ENCODE data around the gene NLRP1. TPM values are rescaled to one million over a fixed set of nuclear protein-coding genes. Genes with fewer than 3 reads are reported as not detected.
A peak's percentile ranks its signal among the peaks of the same experiment; 100 is the strongest.

The NLRP1 gene
- polyA plus RNA-seq = 10 to 100 TPM in 2 of 3 donors, 1 to 10 TPM in 1; 6.2 to 60.8 (median 15.1) TPM

DNA sequence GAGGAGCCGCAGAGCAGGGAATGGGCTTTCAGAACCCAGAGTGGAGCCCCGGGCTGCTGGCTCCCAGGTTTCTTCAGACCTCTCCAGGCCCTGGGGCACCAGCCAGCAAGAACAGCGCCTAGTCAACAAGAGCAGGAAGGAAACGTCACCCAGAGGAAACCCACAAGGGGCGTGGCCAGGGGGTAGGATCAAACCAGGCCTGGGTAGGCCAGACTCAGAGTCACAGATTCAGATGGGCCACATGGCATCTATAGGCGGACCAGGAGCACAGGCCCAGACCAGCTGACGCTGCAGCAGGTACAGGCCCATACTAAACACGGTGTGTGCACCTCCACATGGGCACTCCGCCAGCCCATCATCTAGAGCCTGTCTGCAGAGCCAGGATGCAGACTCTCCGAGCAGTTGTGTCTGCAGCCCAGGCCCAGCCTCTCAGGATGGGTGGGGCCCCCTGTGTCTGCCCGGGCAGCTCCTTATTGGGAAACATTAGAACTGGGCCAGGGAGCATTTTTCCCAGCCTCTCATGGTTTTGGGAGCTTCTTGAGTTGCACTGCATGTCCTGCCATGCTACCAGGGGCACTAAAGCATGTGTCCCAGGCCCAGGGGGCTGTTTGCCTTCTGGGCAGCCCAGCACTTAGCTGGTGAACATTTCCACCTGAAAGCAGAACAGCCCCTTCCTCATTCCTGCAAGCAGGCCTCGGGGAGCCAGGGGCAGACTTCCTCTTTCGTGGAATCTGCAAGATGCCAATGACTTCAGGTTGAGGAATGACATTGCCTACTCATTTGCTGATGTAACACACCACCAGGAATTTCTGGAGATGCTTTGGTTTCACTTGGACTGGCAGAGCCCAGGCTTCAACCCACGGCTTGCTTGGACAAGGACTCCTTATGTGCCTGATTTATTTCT lies at the start of gene NLRP1:
Gene NLRP1 (minus strand): TSS at position 127 of the 904 bp plus-strand sequence. CDS start 552 bp downstream, outside the sequence.
- WGBS, 3 donors = 17 to 44% (median 23%) methylated on average over 14 of the region's 14 CpGs
- H3K27ac ChIP-seq (ENCODE audit: low read depth, low read length) = peak within 1 kb of the TSS; percentile 28

DNA sequence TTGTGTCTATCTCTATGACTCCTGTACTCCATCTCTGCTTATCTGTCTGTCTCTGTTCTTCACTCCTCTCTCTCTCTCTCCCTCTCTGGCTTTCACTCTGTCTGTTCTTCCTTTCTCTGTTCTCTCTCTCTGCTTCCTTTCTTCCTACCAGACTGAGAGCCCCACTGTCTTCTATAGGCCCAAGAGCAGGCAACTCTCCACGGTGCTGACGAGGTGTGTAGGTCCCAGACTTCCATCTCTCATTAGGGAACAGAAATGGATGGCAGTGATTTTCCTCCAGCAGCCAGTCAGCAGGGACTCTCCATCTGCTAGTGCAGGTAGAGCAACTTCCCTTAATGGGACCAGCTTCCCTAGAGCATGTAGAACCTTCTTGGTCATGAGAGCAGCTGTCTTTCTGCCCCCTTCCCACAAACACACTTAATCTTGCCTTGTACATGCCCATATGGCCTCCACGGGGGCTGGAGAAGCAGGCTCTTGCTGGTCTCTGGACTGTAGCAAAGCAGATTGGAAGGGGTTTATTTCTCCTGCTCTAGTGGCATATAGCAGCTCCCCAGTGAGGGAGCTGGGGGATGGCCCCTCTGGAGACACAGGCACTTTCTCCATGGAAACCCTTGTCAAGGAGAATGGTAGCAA lies 47.8 kb upstream of the NLRP1 start:
- 18 to 45% (median 37%) methylated on average over 3 of the region's 3 CpGs for WGBS, 3 donors
- no peak overlapping the region for H3K27ac ChIP-seq (ENCODE audit: low read depth, low read length)

DNA sequence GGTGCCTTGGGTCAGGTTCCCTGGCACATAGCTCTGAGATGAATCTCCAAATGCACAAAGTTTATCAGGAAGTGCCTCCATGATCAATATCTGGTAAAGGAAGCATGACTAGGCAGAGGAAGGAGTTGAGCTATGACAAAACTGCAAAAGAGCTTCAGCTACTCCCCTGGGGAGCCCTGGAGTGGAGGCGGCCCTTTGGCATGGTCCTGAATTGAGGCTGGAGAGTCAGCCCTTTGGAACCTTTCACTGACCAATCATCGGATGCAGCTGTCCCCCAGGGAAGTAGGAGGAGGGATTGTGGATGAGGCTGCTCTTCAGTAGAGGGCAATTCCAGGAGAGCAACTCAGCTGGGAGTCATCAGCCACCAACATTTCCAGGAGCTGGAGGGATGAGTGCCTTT lies 46.1 kb upstream of the NLRP1 start:
- no peak overlapping the region for H3K27ac ChIP-seq (ENCODE audit: low read depth, low read length)
- WGBS, 3 donors = 39 to 57% (median 44%) methylated on average over 2 of the region's 2 CpGs

DNA sequence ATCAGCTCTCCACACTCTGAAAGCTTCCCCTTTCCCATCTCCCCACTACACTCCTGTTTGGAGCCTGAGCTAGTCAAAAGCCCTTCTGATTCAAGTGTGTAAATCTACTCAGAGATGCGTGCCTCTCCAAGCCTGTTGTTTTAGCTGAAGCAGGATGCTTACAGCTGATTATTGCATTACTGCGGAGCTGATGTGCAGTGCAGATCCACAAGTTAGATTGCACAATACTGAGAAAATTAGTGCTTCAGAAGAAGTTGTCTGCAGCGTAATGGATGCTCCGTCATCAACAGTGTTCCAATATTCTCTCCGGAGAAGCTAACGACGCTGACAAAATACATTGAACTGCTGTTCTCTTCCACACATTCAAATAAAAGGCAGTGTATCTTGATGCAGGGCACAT lies 44.8 kb upstream of the NLRP1 start:
- WGBS, 3 donors = 75 to 88% (median 77%) methylated on average over 7 of the region's 7 CpGs

DNA sequence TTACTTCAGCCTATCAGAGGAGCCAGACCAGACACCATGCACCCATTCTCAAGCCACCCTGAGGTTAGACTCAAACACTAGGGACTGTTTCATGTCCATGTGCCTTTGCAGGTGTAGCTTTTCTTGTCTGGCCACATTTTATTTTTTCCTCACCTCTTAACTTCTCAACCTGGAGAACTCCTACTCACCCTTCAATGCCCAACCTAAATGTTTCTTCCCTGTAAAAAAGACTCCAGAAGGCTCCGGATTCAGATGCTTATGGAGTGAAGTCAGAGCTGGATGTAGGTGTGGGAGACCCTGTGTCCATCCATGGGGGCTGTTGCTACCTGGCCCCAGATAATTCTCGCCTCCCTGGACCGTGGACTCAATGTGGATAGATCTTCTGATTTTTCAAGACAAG lies 44.0 kb upstream of the NLRP1 start:
- 67 to 93% (median 92%) methylated on average over 3 of the region's 3 CpGs for WGBS, 3 donors
- H3K27ac ChIP-seq (ENCODE audit: low read depth, low read length) = no peak overlapping the region

More for the DNA sequence above, 44.8 kb upstream of the NLRP1 start:
- no peak overlapping the region for H3K27ac ChIP-seq (ENCODE audit: low read depth, low read length)

DNA sequence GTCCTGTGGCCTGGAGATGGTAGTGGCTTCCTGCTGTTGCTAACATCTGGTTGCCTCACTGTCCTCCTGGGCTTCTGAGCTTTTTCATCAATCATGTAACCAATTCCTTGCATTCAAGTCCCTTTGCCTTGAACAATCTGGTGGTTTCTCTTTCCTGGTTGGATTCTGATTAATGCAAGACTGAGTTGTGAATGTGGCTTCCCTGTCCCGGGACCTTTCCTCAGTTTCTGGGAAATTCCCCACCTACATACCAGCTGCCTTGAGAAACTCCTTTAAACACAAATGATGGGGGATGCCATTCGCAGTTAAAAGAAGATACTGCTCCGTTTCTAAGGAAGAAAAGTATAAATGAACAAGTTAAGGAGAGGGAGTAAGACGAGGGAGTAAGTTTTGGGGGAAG lies 39.9 kb upstream of the NLRP1 start:
- WGBS, 3 donors = 41 to 65% (median 48%) methylated on average over 4 of the region's 4 CpGs
- no peak overlapping the region for H3K27ac ChIP-seq (ENCODE audit: low read depth, low read length)

DNA sequence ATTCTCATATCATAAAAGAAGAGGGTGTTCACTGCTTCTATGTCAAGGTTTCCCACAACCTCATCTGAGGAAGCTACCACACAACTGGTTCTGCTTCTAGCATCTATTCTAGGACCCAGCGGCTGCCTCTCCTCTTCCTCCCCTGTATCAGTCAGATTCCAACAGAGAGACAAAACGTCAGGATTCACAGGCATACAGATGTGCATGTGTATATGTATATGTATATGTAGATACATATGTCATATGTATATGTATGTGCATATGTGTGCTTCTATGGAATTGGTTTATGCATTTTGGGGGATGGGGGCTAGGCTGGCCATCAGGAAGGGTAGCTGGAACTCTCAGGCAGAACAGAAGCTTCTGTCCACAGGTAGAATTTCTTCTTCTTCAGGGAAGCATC lies 37.4 kb upstream of the NLRP1 start:
- 59 to 69% (median 63%) methylated on average over 2 of the region's 2 CpGs for WGBS, 3 donors
- no peak overlapping the region for H3K27ac ChIP-seq (ENCODE audit: low read depth, low read length)

DNA sequence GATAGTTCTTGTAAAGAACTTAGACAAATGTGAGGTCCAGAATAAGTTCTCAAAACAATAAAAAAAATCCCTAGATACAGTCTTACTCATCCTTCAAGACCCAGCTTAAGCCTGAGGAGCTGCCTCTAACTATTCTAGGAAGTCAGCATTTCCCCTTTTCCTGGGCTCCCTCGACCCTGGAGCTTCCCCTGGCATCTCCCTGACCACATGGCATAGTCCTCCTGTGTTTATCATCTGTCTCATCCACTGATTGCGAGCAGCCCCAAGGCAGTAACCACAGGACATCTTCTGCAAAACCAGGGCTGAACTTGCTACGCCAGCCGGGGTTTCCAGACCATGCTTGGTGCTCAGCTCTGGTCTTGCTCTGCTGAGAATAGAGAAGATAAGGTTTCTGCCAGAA lies 36.7 kb upstream of the NLRP1 start:
- H3K27ac ChIP-seq (ENCODE audit: low read depth, low read length) = no peak overlapping the region
- 60 to 66% (median 63%) methylated on average over 4 of the region's 4 CpGs for WGBS, 3 donors

DNA sequence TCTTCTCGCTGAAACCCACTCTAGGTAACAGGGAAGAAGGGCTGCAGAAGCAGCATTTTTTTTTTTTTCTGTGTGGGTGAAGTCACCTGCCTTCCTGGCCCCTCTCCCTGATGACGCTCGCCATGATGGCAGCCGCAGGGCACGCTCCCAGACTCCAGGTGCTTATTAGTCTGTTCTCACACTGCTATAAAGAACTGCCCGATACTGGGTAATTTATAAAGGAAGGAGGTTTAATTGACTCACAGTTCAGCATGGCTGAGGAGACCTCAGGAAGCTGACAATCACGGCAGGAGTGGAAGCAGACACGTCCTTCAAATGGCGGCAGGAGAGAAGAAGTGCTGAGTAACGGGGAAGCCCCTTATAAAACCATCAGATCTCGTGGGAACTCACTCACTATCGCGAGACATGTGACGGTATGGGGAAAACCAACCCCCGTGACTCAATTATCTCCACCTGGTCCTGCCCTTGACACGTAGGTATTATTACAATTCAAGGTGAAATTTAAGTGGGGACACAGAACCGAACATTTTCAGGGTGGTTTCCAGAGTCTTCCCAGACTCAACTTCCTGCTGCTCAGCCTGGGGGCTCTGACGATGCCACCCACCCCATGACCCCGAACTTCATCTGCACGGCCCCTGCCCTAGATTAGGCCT lies 34.9 kb upstream of the NLRP1 start:
- H3K27ac ChIP-seq (ENCODE audit: low read depth, low read length) = no peak overlapping the region
- 73 to 76% (median 74%) methylated on average over 20 of the region's 20 CpGs for WGBS, 3 donors

DNA sequence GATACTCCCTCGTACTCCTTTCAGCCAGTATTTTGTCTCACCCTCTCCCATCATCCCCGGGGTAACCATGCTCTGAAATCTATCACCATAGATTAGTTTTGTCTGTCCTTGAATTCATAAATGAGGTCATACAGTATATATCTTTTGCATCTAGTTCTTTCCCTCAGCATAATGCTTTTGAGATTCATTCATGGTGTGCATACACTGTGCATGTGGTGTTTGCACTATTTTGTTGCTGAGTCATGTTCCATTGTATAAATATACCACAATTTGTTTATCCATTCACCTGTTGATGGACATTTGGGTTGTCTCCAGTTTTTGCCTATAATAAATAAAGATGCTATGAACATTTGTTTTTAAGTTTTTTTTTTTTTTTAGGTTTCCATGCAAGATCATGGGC lies 34.2 kb upstream of the NLRP1 start:
- H3K27ac ChIP-seq (ENCODE audit: low read depth, low read length) = no peak overlapping the region
- 54 to 72% (median 70%) methylated on average over 2 of the region's 2 CpGs for WGBS, 3 donors

DNA sequence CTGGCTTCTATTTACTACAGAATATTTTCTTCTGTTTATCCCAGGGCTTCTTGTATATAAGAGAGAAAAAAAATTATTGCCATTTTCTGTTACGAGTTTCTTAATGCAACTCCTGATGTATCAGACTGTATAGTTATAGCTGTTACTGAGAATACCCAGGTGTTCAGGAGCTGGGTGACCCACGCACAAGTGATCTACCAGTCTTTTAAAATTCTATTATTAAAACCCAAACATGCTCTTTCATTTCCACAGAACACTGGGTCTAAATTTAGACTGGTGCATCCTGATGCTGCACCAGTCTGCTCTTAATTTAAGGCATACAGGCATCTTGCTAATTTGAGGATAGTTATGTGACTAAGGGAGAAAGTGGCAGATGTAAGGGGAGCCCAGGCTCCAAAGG lies 31.2 kb upstream of the NLRP1 start:
- 76 to 86% (median 85%) methylated on average over 2 of the region's 2 CpGs for WGBS, 3 donors
- H3K27ac ChIP-seq (ENCODE audit: low read depth, low read length) = no peak overlapping the region

DNA sequence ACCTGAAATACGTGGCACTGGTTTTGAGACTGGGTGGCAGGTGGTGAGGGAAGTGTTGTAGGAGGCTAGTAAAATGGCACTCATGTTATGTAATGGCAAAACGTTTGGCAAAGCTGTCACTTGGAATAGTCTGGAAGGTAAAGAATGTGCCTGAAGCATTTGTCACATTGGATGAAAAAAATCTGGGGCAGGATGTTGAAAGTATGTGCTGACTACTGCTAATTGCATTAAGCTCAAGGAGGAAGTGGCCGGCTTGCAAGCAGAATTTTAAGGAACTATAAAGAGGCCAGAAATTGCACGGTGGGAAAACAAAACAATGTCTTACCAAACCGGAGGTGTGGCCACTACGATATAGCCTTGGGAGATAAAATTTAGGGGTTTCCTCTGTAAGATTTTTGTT lies 26.6 kb upstream of the NLRP1 start:
- H3K27ac ChIP-seq (ENCODE audit: low read depth, low read length) = no peak overlapping the region
- 30 to 52% (median 31%) methylated on average over 6 of the region's 6 CpGs for WGBS, 3 donors

DNA sequence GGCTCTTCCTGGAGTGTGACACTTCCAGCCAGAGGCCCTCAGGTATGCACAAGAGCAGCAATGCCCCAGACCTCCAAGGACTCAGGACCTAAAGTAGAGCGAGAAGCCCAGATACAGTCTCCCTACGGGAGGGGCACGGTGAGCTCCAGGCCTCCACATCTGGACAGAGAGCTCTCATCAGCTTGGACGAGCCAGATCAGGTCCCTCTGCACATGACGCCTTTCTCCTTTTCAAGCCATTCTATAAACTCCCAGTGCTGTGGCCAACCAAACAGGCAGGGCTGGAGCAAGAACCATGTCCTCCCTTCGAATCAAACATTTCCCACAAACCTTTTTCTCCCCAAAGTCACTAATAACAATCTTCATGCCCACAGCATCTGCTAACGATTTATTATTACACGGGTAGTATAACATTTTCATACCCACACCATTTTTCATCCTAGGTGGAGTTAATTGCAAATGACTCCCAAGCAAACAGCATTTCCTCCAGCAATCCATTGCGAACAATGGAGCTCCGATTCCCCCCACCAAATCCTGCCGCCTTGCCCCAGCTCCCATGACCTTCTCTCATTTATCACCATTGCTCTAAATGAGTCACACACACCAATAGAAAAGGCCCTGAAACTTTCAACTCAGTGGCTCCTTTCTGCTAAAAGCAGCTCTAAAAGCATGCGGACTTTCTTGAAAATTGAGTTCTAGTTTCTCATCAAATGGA lies 24.2 kb upstream of the NLRP1 start:
- WGBS, 3 donors = 33 to 61% (median 59%) methylated on average over 12 of the region's 12 CpGs
- H3K27ac ChIP-seq (ENCODE audit: low read depth, low read length) = no peak overlapping the region

DNA sequence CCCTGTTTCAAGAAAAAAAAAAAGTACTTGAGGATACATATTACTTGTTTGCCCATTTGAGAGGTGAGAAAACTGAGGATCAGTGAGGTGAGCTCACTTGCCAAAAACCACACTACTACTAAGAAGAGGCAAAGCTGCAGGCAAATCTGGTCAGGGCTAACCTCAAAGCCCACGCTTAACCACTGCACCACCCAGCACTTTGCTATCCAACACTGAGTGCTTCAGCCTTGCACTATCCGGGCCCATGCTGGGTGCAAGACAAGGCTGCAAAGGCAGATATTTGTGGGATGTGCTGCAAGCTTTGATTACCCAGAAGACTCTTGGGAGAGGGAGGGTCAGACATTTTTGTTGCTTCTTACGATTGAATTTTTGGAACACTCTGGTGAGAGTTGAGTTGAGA lies 23.6 kb upstream of the NLRP1 start:
- 52 to 79% (median 53%) methylated on average over 3 of the region's 3 CpGs for WGBS, 3 donors
- H3K27ac ChIP-seq (ENCODE audit: low read depth, low read length) = no peak overlapping the region

DNA sequence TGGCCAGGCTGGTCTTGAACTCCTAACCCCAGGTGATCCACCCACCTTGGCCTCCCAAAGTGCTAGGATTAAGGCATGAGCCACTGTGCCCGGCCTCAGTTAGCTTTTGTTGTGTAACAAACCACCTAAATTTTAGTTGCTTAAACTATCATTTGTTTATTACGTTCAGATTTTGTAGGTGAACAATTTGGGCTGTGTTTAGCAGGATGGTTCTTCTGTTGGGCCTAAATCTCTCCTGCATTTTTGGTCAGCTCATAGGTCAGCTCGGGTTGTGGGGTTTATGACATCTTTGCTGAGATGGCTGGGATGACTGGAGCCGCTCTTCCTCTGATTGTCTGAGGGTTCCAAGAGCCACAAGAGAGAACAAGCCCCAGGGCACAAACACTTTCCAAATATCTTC lies 21.1 kb upstream of the NLRP1 start:
- H3K27ac ChIP-seq (ENCODE audit: low read depth, low read length) = no peak overlapping the region
- WGBS, 3 donors = 55 to 69% (median 58%) methylated on average over 3 to 4 of the region's 4 CpGs

DNA sequence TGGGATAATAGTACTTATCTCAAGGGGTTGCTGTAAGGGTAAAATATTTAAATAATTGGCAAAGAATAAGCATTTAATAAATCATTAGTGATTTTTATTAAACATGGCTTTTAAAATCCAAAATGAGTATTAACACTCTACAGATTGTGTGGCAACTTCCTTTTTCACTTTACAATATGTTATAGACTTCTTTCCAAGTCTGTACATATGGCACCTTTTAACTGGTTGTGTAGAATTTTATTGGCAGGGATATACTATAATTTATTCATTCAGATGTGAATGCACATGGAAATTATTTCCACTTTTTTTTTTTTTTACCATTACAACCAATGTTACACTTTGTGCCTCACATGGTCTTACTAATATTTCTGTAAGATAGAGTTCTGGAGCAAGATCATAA lies 15.7 kb upstream of the NLRP1 start:
- no peak overlapping the region for H3K27ac ChIP-seq (ENCODE audit: low read depth, low read length)

DNA sequence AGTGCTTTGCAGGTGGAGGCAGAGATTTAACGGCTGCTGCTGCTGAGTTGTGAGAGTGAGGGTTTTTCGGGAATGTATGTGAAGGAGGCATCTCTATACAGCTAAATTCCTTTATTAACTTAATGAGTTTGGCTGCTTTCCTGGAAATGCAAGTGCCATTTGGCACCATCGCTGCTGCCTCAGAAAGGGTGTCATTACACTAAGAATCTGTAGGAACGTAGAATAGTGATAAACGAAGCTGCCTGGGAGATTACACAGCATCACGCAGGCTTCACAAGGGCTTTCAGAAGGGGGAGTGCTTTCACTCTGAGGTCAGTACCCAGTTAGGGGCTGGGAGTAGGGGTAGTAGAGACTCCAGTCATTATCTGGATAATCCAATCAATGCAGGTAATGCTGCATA lies 14.1 kb upstream of the NLRP1 start:
- H3K27ac ChIP-seq (ENCODE audit: low read depth, low read length) = no peak overlapping the region
- 25 to 33% (median 31%) methylated on average over 6 of the region's 6 CpGs for WGBS, 3 donors

DNA sequence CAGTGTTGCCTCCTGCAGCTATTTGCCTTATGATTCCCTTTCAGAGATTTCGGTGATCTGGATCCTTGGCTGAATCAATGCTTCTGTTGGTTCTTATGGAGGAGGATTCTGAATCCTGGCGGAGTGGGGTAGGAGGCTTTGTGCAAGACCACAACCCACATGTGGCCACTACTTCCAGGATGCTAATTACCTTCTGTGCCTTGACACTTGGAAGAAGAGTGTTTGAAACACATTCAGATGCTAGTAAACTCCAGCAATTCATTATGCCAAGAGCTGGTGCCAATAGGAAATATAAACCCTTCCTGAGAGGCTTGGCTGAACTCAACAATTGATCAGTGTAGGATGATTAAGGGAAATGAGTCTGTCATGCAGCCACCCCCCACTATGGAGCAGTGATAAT lies 12.1 kb upstream of the NLRP1 start:
- 54 to 77% (median 69%) methylated on average over 2 of the region's 2 CpGs for WGBS, 3 donors
- H3K27ac ChIP-seq (ENCODE audit: low read depth, low read length) = no peak overlapping the region

DNA sequence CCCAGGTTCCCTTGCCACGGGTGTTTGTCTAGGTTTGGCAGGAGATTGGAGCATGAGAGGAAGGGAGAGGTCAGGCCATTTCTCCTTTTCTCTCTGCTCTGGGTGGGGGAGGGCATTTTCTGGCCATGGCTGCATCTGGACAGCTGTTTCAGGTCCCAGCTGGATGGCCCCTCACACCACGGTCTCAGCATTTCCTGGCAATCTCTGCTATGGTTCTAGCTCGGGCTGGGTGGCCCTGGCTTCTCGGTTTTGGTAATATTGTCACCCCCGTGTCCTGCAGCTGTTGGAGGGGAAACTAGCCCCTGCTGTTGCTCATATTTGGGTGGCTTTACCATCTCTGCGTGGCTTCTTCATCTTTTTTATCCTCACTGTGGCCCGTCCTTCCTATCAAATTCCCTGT lies 11.5 kb upstream of the NLRP1 start:
- WGBS, 3 donors = 42 to 43% (median 42%) methylated on average over 7 of the region's 7 CpGs
- no peak overlapping the region for H3K27ac ChIP-seq (ENCODE audit: low read depth, low read length)
